NCI-H446 (cell line): ENCODE data around the gene CLTB.

ENCODE experiments used
- DNase-seq, 2 experiments: peaks; one replicate each; lab custom pipeline; 2025; lab: John Stamatoyannopoulos, UW

The CLTB gene

GRCh38 chr5:176382721-176383120 lies 33.6 kb downstream of the CLTB start:
- DNase-seq, result no peak

- DNase-seq, result no peak
Measured at GRCh38 chr5:176381979-176382378, 34.4 kb downstream of the CLTB start.

DNA sequence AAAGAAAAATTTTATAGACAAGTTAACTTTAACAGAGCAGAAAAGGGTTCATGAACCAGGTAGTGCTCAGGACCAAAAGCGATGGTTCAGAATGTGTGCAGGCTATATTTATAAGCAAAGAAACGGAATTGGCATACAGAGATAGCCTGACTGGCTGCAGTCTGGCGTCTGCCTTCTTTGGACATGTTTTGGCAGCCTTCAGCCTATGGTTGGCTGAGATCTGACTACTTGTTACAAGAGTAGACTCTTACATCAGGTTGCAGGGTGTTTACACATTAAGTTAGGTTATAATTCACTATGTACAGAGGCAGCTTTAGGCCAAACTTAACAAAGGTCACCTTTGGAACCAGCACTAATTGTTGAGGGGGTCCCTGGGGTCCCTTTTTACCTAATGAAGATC lies 34.9 kb downstream of the CLTB start:
- DNase-seq, result peak; percentile 16 to 57

DNA sequence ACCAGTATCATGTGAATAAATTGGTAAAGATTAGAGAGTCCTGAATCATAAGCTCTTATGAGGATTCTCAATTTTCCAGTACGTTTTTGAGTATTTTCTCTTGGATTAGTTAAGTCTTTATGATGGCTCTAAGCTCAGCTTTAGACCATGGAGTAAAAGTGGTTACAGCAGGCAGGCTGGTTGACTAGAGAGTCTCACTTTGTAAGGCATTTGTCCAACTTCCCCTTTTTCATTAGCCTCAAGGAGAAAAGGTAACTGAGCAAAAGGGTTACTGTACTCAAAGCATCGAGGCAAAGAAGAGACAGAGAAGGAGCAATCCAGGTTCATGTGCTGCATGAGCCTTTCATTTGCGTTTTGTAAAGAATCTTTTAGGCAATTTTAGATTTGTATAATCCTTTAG lies 36.5 kb downstream of the CLTB start:
- no peak for DNase-seq

- no peak for DNase-seq
Measured at GRCh38 chr5:176373100-176373818, 43.1 kb downstream of the CLTB start.

GRCh38 chr5:176371621-176372539 lies 44.5 kb downstream of the CLTB start:
- no peak for DNase-seq

DNA sequence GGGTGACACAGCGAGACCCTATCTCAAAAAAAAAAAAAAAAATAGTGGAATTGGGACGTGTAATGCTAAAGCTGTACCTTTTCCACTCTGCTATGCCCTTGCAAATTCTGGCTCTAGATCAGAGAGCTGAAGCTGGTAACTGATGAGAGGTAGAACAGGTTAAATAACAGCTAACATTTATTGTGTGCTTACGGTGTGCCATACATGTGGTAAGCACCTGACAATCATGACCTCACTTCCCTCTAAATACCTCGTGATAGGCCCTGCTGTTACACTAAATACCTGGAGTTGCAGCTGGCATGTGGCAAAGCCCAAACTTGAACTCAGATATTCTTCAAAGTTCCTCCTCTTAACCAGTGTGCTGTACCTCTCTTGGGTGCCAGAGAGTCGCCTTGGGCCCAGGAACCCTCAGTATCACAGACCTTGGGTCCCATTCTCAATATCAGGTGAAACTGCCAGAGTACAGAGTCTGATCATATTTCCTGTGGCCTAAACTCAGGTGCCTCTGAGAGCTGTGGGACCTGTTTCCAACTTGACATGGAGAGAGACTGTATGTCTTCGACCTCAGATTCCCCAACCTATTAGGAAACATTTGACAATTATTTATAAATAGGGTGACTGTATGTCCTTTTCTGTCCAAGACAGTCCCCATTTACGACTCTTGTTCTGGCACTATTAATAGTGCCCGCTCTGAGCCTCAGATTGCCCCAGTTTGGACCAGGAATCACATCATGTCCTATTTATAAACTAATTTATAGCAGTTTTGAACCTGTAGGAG lies 46.2 kb downstream of the CLTB start:
- DNase-seq, result no peak

- DNase-seq, result no peak
Measured at GRCh38 chr5:176368726-176369125, 47.6 kb downstream of the CLTB start.

- DNase-seq, result no peak
Measured at GRCh38 chr5:176366232-176366894, 50.0 kb downstream of the CLTB start.

DNA sequence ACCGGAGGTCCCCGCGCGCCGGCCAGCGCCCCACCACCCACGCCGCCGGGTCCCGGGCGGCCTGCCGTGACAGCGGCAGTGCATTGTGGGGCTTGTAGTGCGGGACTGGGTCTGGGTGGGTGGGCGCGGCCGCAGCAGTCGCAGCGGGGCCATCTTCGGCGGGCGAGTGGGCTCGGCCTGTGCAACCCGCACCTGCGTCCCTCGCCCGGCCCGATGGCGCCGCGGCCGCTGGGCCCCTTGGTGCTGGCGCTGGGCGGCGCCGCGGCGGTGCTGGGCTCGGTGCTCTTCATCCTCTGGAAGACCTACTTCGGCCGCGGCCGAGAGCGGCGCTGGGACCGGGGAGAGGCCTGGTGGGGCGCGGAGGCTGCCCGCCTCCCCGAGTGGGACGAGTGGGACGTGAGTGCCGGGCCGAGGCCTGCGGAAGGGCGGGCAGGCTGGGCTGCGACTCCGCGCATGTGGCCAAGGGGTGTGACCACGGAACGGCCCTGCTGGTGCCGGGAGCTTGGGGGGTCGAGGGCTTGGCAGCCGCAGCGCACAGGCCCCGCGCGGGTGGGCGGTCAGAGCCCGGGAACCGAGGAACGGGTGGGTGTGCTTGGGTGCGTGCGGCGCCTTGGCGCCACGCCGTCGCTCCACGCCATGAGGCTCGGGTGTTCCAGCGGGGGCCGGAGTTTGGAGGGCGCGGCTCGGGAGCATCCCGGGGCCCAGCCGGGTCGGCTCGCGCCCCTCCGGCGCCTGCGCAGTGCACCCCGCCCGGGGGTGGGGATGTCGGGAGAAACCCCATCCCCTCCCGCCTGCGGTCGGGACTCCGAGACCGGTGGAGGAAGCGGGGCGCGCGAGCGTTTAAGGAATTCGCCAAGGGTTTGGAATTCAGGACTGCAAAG lies 50.7 kb downstream of the CLTB start, which contains the start of gene ARL10:
ARL10 (plus strand) TSS at position 137 of the 881 bp plus-strand sequence; CDS start at position 214, 77 bp downstream.
- DNase-seq, result peak in 1 of 2 experiments; percentile 44

DNA sequence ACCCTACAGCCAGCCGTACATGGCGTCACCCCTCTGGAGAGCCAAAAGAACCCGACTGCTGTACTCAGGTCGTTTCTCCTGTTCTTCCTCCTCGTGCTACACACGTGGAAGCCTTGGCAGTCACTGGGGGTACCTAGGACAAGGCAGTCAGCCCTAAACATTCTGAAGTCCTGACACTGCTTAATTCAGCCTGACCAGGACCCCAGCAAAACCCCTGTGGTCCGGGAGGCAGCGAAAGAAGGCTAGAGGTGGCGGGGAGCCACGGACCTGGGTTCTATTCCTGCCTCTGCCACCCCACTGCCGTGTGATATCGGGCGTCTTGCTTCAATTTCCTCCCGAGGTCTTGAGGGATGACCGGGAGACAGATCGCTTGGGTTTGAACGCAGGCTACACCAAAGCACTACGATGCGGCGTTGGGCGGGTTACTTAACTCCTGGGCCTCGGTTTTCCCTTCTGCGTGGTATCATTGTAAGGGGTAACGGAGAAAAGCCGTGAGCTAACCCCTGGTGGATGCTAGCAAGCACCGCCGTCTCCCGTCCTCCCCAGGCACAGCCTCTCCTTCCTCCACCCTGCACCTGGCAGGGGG lies 51.5 kb downstream of the CLTB start:
- DNase-seq, result no peak

DNA sequence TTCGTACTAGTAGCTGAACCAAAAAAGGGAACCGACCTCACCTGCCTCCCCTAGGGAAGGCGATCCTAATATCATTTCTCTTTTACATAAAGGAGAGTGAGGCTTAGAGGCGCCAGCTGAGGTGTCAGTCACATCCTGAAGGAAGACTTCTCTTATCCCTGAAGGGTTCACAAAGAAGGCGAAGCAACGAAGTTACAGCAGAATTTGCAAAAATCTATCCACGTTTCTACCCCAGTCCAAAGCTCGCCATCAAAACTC lies 54.2 kb downstream of the CLTB start:
- no peak for DNase-seq

GRCh38 chr5:176361437-176362232 lies 54.7 kb downstream of the CLTB start, which contains the start of gene KIAA1191:
Gene KIAA1191, minus strand, starts transcription at chr5:176361764. Its CDS starts 2,256 bp downstream, at chr5:176359508.
- DNase-seq, result peak; percentile 62 to 92

DNA sequence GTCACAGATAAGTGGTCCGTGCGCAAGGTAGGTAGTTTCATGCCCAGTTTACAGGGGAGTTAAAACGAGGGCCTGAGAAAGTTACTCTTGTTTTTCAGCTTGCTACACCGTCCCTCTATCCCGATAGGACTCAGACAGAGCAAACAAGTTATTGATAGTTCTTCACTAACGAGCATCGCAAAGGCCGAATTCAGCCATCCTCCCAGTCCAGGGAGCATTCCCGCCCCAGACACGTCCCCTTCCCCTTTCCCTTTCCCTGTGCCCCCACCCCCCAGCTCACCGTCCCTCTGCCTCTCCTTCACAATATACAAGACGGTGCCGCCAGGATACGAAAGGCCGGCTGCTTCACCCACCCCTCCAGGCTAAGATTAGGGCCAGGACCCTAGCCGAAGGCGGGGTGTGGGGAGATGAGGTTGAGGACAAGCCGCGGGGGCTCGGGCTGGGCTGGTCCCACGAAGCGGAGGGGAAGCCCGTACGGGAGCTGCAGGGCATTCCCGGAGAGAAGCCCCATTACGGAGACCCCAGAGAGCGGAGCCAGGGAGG lies 55.4 kb downstream of the CLTB start:
- peak in 1 of 2 experiments; percentile 50 for DNase-seq

DNA sequence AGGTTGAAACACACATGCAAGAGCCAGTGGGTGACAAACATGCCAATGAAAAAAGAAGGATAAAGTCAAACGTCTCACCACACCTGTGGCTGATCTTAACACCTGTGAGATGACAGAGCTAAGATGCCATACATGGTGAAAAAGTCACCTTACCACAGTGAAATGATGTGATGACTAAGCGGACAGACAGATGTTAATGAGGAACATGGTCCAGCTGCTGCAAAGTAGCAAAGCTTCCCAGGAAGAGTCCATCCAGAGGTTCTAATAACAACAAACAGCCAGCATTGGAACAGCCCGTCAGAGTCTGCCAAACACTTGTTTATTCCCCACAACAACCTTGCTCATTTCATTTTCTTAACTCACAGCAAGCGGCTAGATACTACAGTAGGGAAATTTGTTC lies 56.7 kb downstream of the CLTB start:
- no peak for DNase-seq

- no peak for DNase-seq
Measured at GRCh38 chr5:176356179-176356566, 60.2 kb downstream of the CLTB start.

DNA sequence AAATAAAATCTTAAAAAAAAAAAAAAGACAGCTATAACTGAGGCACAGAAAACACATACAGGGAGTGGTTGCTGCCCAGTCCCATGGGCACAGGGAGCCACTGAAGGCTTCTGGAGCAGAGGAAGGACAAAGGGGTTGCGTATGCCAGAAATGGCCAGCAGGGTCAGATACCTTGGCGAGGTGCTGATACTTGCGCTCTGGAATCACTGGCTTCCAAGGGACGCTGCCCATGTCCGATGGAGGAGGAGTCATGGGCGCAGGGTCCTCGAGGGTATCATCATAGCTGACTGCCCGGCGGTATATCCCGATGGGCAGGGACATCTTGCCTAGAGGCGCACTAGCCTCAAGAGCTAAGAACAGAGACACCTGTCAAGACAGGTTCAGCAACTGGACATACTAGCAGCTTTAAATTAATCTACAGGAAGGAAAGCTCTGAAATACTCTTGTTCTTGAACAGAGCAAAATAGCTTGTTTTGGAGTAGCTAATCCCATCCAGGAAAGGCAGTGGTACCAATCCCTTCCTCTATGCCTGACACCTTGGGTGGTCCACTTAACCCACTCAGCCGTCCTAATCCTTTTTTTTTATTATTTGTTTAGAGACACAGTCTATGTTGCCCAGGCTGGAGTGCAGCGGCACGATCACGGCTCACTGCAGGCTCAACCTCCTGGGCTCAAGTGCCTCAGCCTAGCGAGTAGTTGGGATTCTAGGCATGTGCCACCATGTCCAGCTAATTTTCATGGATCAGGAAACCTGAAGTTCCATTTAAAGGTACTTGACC lies 60.8 kb downstream of the CLTB start:
- DNase-seq, result no peak

- DNase-seq, result no peak
Measured at GRCh38 chr5:176353533-176353932, 62.8 kb downstream of the CLTB start.
